ENCODE results near the gene KMT2D.
A peak's percentile ranks its signal among the peaks of the same experiment; 100 is the strongest.

Gene KMT2D

DNA sequence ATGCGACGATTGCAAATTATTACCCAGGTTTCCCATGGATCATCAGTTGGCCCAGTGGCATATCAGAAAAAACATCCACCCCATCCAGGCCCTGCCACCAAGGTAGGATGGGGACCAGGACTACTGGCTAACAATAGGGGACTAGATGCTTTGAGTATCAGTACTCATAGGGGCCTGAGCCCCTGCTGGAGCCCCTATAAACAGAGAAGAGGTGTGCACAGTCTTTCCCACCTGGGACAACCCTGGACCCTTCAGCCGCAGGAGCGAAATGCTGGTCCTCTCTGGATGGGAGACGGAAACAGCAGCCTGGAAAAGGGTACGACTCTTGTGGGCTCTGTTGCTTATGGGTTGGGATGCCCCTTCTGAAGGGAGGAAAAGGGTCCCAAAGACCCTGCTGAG lies 28.3 kb upstream of the KMT2D start:
- H2AFZ ChIP-seq (ENCODE audit: low read length) = peak overlapping the region; percentile 98
- H4K20me1 ChIP-seq (ENCODE audit: insufficient read depth, low read length, poor library complexity, severe bottlenecking) = no peaks in the 10 kb centered on the region
- H3K4me3 ChIP-seq (ENCODE audit: low read length, poor library complexity, severe bottlenecking) = peak overlapping the region; percentile 62

DNA sequence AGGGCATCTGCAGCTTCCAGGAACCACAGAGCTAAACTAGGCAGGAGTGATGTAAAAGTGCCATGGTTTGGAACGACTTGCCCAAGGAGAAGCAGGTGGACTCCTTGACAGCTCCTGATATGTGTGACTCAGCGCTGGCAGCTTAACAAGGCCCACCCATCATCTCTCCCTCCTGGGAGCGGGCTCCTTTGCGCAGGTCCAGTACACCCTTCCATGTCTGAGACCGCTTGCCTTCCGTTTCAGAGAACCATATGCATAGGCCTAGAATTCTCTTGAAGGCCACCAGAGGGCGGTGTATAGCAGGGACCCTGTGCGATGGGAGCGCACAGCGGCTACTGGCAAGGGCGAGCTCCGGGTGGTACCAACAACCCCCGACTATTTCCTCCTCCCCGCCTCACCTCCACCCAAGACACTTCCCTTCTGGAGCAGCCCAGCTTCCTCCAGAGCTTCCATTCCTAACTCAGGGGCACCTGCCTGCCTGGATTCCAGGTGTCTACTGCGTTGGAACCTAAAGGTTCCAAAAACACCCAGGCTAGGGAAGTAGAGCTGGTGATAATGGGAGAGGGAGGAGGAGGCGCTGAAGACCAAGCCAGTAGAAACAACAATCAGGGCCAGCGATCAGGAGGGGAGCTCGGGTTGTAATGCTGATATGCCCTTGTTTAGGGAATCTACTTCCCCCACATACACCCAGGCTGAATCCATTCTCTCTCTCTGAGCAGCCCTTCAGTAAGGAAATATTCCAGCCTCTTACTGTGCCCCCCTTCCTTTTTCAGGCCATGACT lies 27.7 kb upstream of the KMT2D start:
- H3K36me3 ChIP-seq (ENCODE audit: insufficient read depth, low read length) = no peaks in the 10 kb centered on the region
- H3K79me2 ChIP-seq (ENCODE audit: insufficient read depth, low read length) = no peaks in the 10 kb centered on the region
- no peaks in the 10 kb centered on the region for H3K27me3 ChIP-seq (ENCODE audit: insufficient read depth, low read length, poor library complexity, severe bottlenecking)
- peak overlapping the region; percentile 62 for H3K4me3 ChIP-seq (ENCODE audit: low read length, poor library complexity, severe bottlenecking)
- no peaks in the 10 kb centered on the region for H3K9me3 ChIP-seq (ENCODE audit: insufficient read depth, low read depth, low read length)
- H2AFZ ChIP-seq (ENCODE audit: low read length) = peak overlapping the region; percentile 98
- H3K4me1 ChIP-seq (ENCODE audit: insufficient read depth, low read length, poor library complexity, severe bottlenecking) = peaks cover 24% of the 10 kb centered on the region
- H3F3A ChIP-seq (ENCODE audit: low read depth) = no peaks in the 10 kb centered on the region
- TF ChIP-seq, protein P1, sequence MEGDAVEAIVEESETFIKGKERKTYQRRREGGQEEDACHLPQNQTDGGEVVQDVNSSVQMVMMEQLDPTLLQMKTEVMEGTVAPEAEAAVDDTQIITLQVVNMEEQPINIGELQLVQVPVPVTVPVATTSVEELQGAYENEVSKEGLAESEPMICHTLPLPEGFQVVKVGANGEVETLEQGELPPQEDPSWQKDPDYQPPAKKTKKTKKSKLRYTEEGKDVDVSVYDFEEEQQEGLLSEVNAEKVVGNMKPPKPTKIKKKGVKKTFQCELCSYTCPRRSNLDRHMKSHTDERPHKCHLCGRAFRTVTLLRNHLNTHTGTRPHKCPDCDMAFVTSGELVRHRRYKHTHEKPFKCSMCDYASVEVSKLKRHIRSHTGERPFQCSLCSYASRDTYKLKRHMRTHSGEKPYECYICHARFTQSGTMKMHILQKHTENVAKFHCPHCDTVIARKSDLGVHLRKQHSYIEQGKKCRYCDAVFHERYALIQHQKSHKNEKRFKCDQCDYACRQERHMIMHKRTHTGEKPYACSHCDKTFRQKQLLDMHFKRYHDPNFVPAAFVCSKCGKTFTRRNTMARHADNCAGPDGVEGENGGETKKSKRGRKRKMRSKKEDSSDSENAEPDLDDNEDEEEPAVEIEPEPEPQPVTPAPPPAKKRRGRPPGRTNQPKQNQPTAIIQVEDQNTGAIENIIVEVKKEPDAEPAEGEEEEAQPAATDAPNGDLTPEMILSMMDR (conservative IDR thresholded peaks at IDR 0.05; ENCODE audit: low read length) = peak; percentile 90
- no peak for TF ChIP-seq EZH2phosphoT487 (IDR thresholded peaks at IDR 0.05; ENCODE audit: borderline replicate concordance)
- no peaks in the 10 kb centered on the region for H3K9me2 ChIP-seq (replicated peaks; ENCODE audit: low read depth, low read length)
- H4K20me1 ChIP-seq (ENCODE audit: insufficient read depth, low read length, poor library complexity, severe bottlenecking) = no peaks in the 10 kb centered on the region
- peak overlapping the region; percentile 72 for H3K4me2 ChIP-seq (ENCODE audit: low read depth, low read length, poor library complexity, severe bottlenecking)
- H3K9ac ChIP-seq (ENCODE audit: low read depth, low read length, poor library complexity, severe bottlenecking) = peak overlapping the region; percentile 61

More for the DNA sequence above, 28.3 kb upstream of the KMT2D start:
- Histone ChIP-seq H3K79me2 (ENCODE audit: insufficient read depth, low read length) (no peaks in the 10 kb centered on the region), H3K9me2 (replicated peaks; ENCODE audit: low read depth, low read length) (no peaks in the 10 kb centered on the region), H3K27me3 (ENCODE audit: insufficient read depth, low read length, poor library complexity, severe bottlenecking) (no peaks in the 10 kb centered on the region), H3K36me3 (ENCODE audit: insufficient read depth, low read length) (no peaks in the 10 kb centered on the region), H3F3A (ENCODE audit: low read depth) (no peaks in the 10 kb centered on the region), H3K4me2 (ENCODE audit: low read depth, low read length, poor library complexity, severe bottlenecking) (peak overlapping the region; percentile 72), H3K9me3 (ENCODE audit: insufficient read depth, low read depth, low read length) (no peaks in the 10 kb centered on the region), H3K4me1 (ENCODE audit: insufficient read depth, low read length, poor library complexity, severe bottlenecking) (peaks cover 24% of the 10 kb centered on the region), H3K9ac (ENCODE audit: low read depth, low read length, poor library complexity, severe bottlenecking) (peak overlapping the region; percentile 61)
- no peak for TF ChIP-seq EZH2phosphoT487 (IDR thresholded peaks at IDR 0.05; ENCODE audit: borderline replicate concordance)
- TF ChIP-seq, protein P1 (conservative IDR thresholded peaks at IDR 0.05; ENCODE audit: low read length) = no peak

DNA sequence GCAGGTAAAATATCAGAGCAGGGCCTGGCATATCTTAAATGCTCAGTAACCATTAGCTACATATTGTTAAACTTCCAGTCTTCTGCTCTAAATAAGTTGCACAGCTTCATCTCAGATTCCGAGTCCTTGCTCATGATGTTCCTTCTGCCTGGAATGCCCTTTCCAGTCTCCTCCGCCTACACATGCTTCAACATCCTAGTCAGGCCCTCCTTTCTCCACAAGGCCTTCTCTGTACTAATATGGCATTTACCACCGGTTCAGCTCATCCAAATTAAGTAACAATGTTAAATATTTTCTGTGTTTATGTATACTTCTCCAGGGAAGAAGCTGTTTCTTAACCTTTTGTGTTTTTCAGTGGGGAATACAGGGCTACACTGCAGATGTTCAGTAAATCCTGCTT lies 25.5 kb upstream of the KMT2D start:
- H3K9me2 ChIP-seq (replicated peaks; ENCODE audit: low read depth, low read length) = no peaks in the 10 kb centered on the region
- no peaks in the 10 kb centered on the region for H4K20me1 ChIP-seq (ENCODE audit: insufficient read depth, low read length, poor library complexity, severe bottlenecking)
- no peak overlapping the region for H3K4me3 ChIP-seq (ENCODE audit: low read length, poor library complexity, severe bottlenecking)
- H3F3A ChIP-seq (ENCODE audit: low read depth) = no peaks in the 10 kb centered on the region
- no peaks in the 10 kb centered on the region for H3K79me2 ChIP-seq (ENCODE audit: insufficient read depth, low read length)
- H3K4me1 ChIP-seq (ENCODE audit: insufficient read depth, low read length, poor library complexity, severe bottlenecking) = peaks cover 24% of the 10 kb centered on the region
- H3K36me3 ChIP-seq (ENCODE audit: insufficient read depth, low read length) = no peaks in the 10 kb centered on the region
- H3K9ac ChIP-seq (ENCODE audit: low read depth, low read length, poor library complexity, severe bottlenecking) = no peak overlapping the region
- H3K9me3 ChIP-seq (ENCODE audit: insufficient read depth, low read depth, low read length) = no peaks in the 10 kb centered on the region
- TF ChIP-seq, protein P1 (conservative IDR thresholded peaks at IDR 0.05; ENCODE audit: low read length) = no peak
- TF ChIP-seq EZH2phosphoT487 (IDR thresholded peaks at IDR 0.05; ENCODE audit: borderline replicate concordance) = no peak
- H3K27me3 ChIP-seq (ENCODE audit: insufficient read depth, low read length, poor library complexity, severe bottlenecking) = no peaks in the 10 kb centered on the region
- no peak overlapping the region for H2AFZ ChIP-seq (ENCODE audit: low read length)
- no peak overlapping the region for H3K4me2 ChIP-seq (ENCODE audit: low read depth, low read length, poor library complexity, severe bottlenecking)

All from Loucy (cell line).